ENCODE results near the gene TNS2.
"Not testable (repeated sequence)": the region's sequence is repeated elsewhere in the genome, so short reads cannot be mapped to it uniquely, and the experiment has no call there.

GRCh38 chr12:53033832-53034231 is 16.0 kb upstream of the TNS2 start:
- TF ChIP-seq EZH2 (IDR thresholded peaks at IDR 0.05; ENCODE audit: borderline replicate concordance, low read depth, low read length, severe bottlenecking), result not testable (repeated sequence)
- TF ChIP-seq, protein P1, sequence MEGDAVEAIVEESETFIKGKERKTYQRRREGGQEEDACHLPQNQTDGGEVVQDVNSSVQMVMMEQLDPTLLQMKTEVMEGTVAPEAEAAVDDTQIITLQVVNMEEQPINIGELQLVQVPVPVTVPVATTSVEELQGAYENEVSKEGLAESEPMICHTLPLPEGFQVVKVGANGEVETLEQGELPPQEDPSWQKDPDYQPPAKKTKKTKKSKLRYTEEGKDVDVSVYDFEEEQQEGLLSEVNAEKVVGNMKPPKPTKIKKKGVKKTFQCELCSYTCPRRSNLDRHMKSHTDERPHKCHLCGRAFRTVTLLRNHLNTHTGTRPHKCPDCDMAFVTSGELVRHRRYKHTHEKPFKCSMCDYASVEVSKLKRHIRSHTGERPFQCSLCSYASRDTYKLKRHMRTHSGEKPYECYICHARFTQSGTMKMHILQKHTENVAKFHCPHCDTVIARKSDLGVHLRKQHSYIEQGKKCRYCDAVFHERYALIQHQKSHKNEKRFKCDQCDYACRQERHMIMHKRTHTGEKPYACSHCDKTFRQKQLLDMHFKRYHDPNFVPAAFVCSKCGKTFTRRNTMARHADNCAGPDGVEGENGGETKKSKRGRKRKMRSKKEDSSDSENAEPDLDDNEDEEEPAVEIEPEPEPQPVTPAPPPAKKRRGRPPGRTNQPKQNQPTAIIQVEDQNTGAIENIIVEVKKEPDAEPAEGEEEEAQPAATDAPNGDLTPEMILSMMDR (IDR thresholded peaks at IDR 0.05; ENCODE audit: borderline replicate concordance, extremely low read depth, low read length, poor library complexity, severe bottlenecking), result not testable (repeated sequence)

All from DND-41 (cell line).